Activated CD4-positive, CD25-positive, alpha-beta regulatory T cell treated with anti-CD3 and anti-CD28 coated beads, Interleukin-2, amount 50 U/mL, for 24 hours (primary cell): ENCODE measurements around the gene HPSE2.
"Not testable (repeated sequence)": the region's sequence is repeated elsewhere in the genome, so short reads cannot be mapped to it uniquely, and the experiment has no call there.

Source experiments
- ATAC-seq, 2 donors: fragments of 150-1000 bp; cut with Tn5 transposase; one replicate each; pipeline ENCODE4 v1.10.0; 2021; ENCODE audit warnings: mild to moderate bottlenecking in 1 of 2, moderate library complexity in 1 of 2

HPSE2 gene

GRCh38 chr10:98610301-98610700 lies 625.4 kb downstream of the HPSE2 start:
- no peak for ATAC-seq

- ATAC-seq, result no peak
Observed at GRCh38 chr10:98609265-98609664, 626.4 kb downstream of the HPSE2 start.

GRCh38 chr10:98608411-98608810 lies 627.2 kb downstream of the HPSE2 start:
- ATAC-seq, result no peak

DNA sequence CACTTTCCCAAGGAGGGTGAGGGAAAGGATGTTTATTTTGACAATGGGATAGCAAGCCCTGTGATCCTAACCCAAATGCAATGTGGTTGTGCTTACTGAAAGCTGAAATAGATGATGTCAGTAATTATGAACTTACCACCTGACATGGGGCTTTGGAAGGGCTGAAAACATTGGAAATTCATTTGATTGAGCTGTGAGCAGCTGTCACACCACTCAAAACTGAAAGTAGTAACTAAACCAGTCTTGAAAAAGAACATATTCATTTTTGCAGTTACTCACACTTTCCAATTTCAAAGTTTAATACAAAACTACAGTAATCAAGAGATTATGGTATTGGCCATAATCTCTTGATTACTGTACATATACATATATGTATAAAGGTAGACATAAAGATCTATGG lies 633.4 kb downstream of the HPSE2 start:
- no peak for ATAC-seq

GRCh38 chr10:98599032-98599610 lies 636.5 kb downstream of the HPSE2 start:
- no peak for ATAC-seq

- no peak for ATAC-seq
Observed at GRCh38 chr10:98596404-98596803, 639.2 kb downstream of the HPSE2 start.

DNA sequence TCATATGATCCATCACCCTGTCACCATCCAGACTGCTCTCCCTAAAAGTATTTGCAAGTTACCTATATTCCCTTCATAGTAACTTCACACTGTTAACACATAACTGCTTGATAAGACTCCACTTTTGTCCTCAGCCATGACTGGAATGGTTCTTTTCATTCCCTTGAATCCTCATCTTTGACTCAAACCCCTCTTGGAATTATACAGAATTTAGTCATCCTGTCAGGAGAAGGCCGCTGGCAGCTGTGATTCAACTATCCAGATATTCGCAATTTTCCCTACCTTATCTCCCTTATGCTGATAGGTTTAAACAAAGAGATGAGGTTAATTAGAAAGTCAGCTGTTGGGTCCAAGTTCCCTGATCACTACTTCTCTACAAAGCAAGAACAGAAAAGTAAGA lies 646.0 kb downstream of the HPSE2 start:
- ATAC-seq, result no peak

- no peak for ATAC-seq
Observed at GRCh38 chr10:98589007-98589406, 646.6 kb downstream of the HPSE2 start.

GRCh38 chr10:98587156-98587837 lies 648.4 kb downstream of the HPSE2 start:
- ATAC-seq, result no peak

- ATAC-seq, result no peak
Observed at GRCh38 chr10:98586096-98586495, 649.6 kb downstream of the HPSE2 start.

DNA sequence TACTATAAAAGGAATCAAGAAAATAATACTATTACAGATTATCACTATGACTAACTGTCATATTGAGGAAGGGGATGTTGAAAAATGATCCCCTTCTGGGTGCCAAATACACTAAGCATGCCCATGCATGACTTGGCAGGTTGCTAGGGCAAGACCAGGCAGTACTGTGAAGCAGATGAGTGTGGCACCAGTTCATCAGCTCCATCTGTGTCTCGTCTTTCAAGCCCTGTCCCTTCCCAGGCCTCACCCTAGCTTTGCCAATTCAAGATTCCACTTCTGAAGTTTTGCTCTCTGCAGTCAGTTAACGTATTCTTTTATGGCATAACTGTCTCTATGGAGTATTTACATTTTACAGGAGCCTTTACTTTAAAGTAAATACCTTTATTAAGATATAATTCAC lies 653.3 kb downstream of the HPSE2 start:
- ATAC-seq, result no peak

GRCh38 chr10:98577578-98577977 lies 658.1 kb downstream of the HPSE2 start:
- ATAC-seq, result no peak

DNA sequence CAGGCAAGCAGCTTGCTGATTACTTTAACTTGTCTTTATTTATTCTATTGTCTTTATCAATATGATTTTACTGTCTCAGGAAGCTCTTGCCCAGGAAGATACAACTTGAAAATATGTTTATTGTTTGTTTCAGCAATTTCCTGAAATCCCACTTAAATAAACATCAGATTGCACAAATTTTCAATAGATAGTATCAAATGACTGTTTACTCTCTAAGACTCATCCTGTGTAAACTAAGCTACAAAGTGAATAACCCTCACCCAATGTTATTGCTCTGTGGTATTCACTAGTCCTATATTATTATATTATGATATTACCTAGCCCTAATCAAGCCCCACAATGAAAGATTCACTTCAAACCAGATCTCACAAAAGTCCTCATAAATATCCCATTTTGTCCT lies 658.5 kb downstream of the HPSE2 start:
- ATAC-seq, result no peak

GRCh38 chr10:98576096-98576495 lies 659.6 kb downstream of the HPSE2 start:
- ATAC-seq, result no peak

DNA sequence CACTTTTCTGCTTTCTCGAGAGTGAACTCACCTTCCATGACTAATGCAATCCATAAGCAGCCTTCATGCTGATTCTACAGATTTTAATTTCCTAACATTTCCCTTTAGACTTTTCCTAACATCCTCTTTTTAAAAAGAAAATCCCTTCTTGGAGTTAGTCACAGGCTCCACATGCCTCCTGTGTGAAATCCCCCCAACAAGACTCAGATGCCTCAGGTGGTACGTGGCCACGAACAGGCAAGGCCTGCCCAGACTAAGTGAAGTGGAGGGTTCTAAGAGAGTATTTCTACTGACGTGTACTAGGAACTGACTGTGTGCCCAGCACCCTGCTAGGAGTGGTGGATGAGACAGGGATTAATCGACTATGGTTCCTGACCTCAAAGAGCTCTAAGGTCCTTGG lies 663.1 kb downstream of the HPSE2 start:
- ATAC-seq, result no peak

GRCh38 chr10:98570834-98571233 lies 664.8 kb downstream of the HPSE2 start:
- no peak for ATAC-seq

DNA sequence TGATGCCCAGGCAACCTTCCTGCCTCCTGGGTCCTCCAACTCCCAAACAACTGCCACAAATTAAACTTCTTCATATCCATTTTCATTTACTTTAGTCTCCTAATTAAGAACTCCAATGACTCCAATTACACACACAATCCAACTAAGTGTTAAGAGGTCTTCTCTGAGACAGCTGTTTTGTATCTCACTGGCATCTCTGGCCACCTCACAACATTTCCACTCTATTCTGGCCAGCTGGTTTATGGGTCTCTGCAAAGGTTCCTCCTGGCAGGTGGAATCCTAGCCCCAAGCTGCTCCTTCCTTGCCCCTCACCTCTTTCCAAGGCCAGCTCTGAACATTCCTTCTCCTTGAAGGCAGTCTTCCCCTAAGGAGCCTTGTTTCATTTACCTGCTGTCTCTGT lies 665.8 kb downstream of the HPSE2 start:
- ATAC-seq, result no peak

DNA sequence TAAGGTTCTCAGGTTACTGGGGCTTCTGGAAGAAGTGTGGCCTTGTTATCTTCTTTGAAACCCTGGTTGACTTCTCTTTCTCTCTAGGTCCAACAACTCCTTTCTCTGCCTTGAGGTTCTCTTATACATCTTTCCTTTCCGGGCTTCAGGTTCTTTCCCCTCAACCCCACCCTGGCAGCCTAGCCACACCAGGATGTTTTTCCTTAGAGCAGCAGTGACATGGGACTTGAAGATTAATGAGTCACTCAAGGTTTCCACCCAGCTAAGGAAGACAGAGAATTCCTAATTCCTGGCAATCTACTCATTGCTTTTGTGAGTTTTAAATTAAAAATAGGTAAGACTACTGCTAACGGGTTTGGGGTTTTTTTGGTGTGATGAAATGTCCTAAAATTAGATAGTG lies 667.1 kb downstream of the HPSE2 start:
- ATAC-seq, result no peak

DNA sequence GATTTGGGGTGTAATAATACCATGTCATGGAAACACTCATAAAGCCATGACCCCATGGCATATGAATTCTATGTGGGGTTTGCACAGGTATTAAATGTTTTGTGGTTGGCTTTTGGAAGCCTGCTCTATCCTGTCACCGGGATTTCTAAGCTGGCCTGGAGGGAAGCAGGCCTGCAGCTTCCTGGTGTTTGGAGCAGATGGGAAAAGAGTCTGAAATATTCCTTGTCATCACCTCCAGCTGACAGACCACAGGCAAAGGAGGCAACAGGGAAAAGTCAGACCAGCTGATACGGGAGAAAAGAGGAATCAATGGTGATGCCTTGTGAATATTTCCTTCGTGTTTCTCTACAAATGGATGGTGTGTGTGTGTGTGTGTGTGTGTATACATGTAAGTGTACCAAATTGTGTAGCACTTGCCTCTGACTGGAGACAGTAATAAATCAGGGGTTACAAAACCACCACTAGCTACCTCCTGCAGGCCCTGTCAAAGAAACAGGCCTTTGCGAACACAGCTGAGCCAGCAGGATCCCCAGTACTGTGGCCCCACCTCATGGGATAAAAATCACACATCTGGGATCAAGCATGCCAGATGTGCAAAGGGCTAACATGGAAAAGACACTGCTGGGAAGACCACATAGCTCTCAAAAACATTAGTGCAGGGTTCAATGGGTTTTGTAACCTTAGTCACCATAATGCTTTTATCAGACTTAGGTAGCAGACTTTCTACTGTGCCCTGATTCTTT lies 668.1 kb downstream of the HPSE2 start:
- ATAC-seq, result no peak

GRCh38 chr10:98563811-98564210 lies 671.8 kb downstream of the HPSE2 start:
- ATAC-seq, result no peak

DNA sequence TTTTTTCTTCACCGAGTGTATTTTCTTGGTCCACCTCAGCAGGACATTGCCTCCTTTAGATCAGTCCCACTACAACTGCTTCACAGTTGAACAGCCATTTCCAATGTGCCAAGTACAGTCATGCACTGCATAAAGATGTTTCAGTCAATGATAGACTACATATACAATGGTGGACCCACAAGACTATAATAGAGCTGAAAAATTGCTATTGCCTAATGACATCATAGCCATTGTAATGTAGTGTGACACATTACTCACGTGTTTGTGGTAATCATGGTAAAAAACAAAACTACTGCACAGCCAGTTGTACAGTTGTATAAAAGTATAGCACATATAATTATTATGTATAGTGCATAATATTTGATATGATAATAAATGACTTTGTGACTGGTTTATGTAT lies 675.1 kb downstream of the HPSE2 start:
- no peak for ATAC-seq

DNA sequence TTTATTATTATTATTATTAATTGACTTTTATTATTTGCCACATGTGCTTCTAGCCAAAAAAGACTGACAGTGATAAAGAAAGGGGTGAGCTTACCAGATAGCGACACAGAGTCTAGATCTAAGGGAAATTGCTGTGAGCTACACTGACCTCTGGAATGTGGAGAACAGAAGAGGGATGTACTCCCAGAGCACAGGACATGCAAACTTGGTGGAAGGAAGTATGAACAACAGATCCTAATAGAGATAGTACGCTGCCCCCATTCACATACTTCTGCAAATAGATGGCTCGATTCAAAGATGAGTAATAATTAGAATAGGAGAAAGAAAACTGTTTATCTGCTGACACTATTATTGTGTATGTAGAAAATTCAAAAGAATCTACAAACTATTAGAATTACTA lies 679.6 kb downstream of the HPSE2 start:
- no peak for ATAC-seq

DNA sequence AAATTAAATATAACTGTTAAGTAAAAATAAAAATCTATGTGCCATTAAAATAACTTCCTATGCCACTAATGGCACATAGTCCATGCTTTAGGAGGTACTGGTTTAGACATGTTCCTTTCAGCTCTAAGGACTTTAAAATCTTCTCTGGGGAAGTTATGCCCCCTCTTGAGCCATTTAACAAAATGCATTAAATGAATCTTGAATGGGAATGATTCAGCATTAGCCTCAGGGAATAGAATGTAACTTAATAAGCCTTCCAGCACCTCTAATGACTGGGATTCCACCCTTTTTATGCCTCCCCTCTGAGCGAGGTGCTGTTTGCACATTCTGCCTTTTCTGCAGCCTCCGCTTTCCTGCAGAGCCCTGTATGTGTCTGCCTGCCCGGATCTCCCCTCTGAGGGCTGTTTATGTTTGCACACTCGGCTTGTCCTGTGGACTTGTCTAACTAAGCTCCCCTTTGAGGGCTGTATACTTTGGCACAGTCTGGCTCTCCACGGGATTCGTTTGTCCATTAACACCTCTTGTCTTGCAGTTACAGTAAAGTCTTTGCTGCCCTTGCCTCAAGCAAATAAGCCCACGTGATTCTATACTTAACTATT lies 680.5 kb downstream of the HPSE2 start:
- no peak for ATAC-seq

GRCh38 chr10:98541561-98541960 lies 694.1 kb downstream of the HPSE2 start:
- ATAC-seq, result not testable (repeated sequence)
